ENCODE measurements around the gene AP2A2.

AP2A2 gene

DNA sequence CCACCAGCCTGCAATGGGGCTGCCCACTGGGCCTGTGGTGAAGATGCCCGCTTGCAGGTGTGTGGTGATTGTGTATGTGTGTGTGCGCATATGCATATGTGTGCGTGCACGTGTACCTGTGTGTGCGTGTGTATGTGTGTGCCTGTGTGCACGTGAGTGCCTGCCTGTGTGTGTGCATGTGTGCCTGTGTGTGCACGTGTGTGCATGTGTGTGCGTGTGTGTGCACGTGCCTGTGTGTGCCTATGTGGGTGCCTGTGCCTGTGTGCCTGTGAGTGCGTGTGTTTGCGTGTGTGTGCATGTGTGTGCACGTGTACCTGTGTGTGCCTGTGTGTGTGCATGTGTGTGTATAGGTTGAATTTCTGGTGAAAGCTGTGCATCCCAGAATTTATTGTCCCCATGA lies 113.3 kb downstream of the AP2A2 start:
- H3K4me3 ChIP-seq (replicated peaks; ENCODE audit: low read depth, low read length), result no peak overlapping the region
- no peak for DNase-seq (ENCODE audit: low read depth)
- TF ChIP-seq, protein P1, sequence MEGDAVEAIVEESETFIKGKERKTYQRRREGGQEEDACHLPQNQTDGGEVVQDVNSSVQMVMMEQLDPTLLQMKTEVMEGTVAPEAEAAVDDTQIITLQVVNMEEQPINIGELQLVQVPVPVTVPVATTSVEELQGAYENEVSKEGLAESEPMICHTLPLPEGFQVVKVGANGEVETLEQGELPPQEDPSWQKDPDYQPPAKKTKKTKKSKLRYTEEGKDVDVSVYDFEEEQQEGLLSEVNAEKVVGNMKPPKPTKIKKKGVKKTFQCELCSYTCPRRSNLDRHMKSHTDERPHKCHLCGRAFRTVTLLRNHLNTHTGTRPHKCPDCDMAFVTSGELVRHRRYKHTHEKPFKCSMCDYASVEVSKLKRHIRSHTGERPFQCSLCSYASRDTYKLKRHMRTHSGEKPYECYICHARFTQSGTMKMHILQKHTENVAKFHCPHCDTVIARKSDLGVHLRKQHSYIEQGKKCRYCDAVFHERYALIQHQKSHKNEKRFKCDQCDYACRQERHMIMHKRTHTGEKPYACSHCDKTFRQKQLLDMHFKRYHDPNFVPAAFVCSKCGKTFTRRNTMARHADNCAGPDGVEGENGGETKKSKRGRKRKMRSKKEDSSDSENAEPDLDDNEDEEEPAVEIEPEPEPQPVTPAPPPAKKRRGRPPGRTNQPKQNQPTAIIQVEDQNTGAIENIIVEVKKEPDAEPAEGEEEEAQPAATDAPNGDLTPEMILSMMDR (IDR thresholded peaks at IDR 0.05; ENCODE audit: low read length, missing control alignments), result no peak

DNA sequence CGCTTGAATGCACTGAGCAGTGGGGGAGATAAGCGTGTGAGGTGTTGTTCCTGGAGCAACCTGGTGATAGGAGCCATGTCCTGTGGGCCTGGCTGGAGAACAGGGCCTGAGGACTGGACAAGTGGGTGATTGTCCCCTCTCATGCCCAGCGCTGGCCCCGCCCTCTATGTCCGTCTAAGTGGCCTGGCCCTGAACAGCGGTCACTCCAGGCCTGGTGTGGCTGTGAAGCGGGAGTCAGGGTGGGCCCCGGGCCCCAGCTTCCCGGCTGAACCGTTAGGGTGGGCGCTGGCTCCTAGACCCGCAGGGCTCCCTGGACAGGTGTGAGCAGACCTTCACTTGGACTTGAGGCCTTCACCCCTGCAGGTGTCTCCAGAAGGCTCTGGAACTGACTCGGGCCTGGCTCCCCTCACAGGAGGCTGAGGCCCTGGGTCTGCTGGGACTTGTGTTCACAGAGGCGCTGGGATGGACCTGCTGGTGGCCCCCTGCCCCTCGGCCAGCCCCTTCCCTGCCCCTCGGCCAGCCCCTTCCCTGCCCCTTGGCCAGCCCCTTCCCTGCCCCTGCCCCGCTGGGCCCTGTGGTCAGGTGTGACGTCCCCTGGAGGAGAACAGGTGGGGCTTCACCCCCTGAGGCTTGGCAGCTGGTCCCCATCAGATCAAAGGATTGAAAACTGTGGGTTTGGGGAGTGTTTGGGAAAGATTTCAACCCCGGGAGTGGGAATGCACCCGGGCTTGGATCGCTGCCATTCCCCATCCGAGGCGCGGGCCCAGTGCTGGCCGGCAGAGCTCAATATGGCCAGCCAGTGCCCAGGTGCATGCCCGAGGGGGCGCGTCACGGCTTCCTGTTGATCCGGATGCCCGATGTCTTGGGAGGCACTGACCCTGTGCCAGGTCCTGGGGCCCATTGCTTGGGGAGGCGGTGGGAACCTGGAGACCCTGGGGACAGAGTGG lies 114.1 kb downstream of the AP2A2 start:
- H3K4me3 ChIP-seq (replicated peaks; ENCODE audit: low read depth, low read length), result no peak overlapping the region
- TF ChIP-seq, protein P1 (IDR thresholded peaks at IDR 0.05; ENCODE audit: low read length, missing control alignments), result no peak
- no peak for DNase-seq (ENCODE audit: low read depth)

DNA sequence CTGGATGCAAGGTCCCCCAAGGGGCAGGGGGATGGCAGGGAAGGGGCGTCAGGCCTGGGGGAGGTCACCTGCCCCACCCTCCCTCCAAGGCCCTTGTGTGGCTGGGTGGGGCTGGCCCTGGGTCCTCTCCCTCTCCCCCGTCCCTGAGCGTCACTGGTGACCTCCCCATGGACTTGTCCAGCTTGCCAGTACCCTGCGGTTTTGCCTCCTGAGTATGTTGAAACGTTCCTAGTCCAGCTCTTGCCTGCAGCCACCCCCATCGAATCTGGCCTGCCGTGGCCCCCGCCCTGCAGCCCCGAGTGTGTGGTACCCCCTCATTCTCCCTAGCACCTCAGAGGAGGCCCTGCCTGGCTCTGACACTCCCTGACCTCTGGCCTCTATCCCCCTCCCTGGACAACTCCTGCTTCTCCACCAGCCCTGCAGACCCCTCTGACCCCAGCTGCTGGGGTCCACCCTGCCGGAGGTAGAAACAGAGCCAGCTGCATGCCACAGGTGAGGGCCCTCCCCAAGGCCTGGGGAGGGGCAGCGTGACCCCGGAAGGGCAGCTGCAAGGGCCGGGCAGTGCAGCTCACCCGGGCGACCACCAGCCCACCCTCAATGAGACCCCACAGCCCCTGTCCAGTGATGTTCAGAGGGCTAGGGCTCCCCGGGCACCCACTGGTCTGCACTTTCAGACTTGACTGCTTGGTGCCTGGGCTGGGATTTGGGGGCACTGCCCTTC lies 114.9 kb downstream of the AP2A2 start:
- no peak overlapping the region for H3K4me3 ChIP-seq (replicated peaks; ENCODE audit: low read depth, low read length)
- TF ChIP-seq, protein P1 (IDR thresholded peaks at IDR 0.05; ENCODE audit: low read length, missing control alignments), result no peak
- peak; percentile 42 for DNase-seq (ENCODE audit: low read depth)

DNA sequence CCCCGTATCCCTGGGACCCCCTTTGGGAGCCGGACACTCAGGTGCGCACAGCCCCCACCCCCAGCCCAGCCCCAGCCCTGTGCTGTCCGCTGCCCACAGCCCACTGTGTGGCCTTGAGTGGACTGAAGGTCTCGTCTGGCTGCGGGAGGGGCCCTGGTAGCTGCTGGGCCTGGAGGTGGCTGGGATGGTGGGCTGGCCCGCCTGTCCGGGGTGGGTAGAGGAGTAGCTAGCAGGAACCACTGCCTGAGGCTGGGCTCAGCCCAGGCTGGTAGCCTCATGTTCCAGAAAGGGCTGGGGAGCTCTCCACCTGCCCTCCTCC lies 115.4 kb downstream of the AP2A2 start:
- no peak for DNase-seq (ENCODE audit: low read depth)
- H3K4me3 ChIP-seq (replicated peaks; ENCODE audit: low read depth, low read length), result no peak overlapping the region
- TF ChIP-seq, protein P1 (IDR thresholded peaks at IDR 0.05; ENCODE audit: low read length, missing control alignments), result no peak

DNA sequence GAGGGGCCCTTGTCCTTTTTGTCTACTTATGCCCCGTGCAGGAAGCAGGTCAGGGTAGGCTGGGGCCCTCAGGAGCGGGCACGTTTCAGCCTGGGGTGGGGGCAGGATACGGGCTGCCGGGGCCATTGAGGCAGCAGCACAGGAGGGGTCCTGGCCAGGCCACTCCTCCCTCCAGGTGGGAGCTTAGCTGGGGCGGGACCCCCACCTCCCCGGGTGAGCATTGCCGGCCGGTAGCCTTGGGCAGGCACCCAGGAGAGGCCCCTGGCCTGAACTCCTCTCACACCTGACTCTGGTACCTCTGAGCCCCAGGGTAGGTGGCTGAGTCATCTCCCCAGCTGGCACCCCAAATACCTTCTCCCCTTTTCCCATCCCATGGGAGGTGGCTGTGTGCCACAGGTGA lies 115.8 kb downstream of the AP2A2 start:
- H3K4me3 ChIP-seq (replicated peaks; ENCODE audit: low read depth, low read length), result no peak overlapping the region
- TF ChIP-seq, protein P1 (IDR thresholded peaks at IDR 0.05; ENCODE audit: low read length, missing control alignments), result no peak
- DNase-seq (ENCODE audit: low read depth), result no peak

DNA sequence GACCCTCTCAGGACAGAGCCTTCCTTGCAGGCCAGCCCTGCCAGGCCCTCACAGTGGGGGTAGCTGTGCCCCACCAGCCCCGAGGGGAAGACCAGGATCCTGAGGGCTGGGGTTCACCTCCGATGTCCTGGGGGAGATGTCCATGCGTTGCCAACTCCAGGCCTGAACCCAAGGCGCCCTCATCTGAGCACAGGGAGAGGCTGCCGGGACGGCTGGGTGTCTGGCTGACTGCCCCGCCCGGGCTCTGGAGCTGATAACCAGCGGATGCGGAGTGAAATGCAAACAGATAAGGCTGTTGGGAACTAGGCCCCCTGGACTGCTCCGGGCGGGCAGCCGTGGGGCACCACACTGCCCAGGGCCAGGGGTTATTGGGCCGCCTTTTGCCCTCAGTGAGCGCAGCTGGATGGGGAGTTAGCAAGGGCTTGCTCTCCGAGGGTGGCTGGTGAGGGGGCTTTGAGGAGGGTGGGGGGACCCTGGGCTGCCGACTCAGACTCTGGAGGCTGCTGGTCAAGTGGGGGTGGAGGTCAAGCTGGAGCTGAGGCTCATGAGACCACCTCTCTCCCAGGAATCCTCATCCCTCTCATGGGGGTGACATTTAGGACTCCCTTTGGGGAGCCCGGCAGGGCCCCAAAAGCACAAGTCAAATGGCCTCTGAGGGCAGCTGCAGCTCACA lies 116.4 kb downstream of the AP2A2 start:
- TF ChIP-seq, protein P1 (IDR thresholded peaks at IDR 0.05; ENCODE audit: low read length, missing control alignments), result no peak
- H3K4me3 ChIP-seq (replicated peaks; ENCODE audit: low read depth, low read length), result no peak overlapping the region
- DNase-seq (ENCODE audit: low read depth), result peak; percentile 28

Measured in fibroblast of pulmonary artery (primary cell).